CD4-positive, alpha-beta T cell treated with Interleukin-6 at 100 ng/mL for 8 hours (primary cell): ENCODE results near the gene GRIP1.

Experiments
- DNase-seq: peaks from one replicate; pipeline ENCODE4 v3.0.0-alpha.2; 2020; ENCODE audit warnings: mixed read lengths, low spot score

GRIP1 gene

GRCh38 chr12:66453120-66453519, 225.8 kb downstream of the GRIP1 start:
- no peak for DNase-seq

- no peak for DNase-seq
Observed at GRCh38 chr12:66449531-66449930, 229.3 kb downstream of the GRIP1 start.

GRCh38 chr12:66447643-66448042, 231.2 kb downstream of the GRIP1 start:
- no peak for DNase-seq

GRCh38 chr12:66446276-66446675, 232.6 kb downstream of the GRIP1 start:
- no peak for DNase-seq

- no peak for DNase-seq
Observed at GRCh38 chr12:66441905-66442559, 236.8 kb downstream of the GRIP1 start.

GRCh38 chr12:66438601-66439000, 240.3 kb downstream of the GRIP1 start:
- DNase-seq = no peak

GRCh38 chr12:66430106-66430505, 248.8 kb downstream of the GRIP1 start:
- DNase-seq = no peak

- no peak for DNase-seq
Observed at GRCh38 chr12:66428870-66429269, 250.0 kb downstream of the GRIP1 start.

- no peak for DNase-seq
Observed at GRCh38 chr12:66428261-66428660, 250.6 kb downstream of the GRIP1 start.

GRCh38 chr12:66426696-66427095, 252.2 kb downstream of the GRIP1 start:
- no peak for DNase-seq

GRCh38 chr12:66423266-66423665, 255.6 kb downstream of the GRIP1 start:
- no peak for DNase-seq

GRCh38 chr12:66418908-66419307, 260.0 kb downstream of the GRIP1 start:
- DNase-seq = no peak

GRCh38 chr12:66417217-66417616, 261.7 kb downstream of the GRIP1 start:
- no peak for DNase-seq

GRCh38 chr12:66409195-66409871, 269.5 kb downstream of the GRIP1 start:
- DNase-seq = peak; percentile 59

GRCh38 chr12:66405395-66405794, 273.5 kb downstream of the GRIP1 start:
- DNase-seq = no peak

- DNase-seq = no peak
Observed at GRCh38 chr12:66403746-66404145, 275.1 kb downstream of the GRIP1 start.

GRCh38 chr12:66399911-66400306, 279.0 kb downstream of the GRIP1 start:
- DNase-seq = no peak

- no peak for DNase-seq
Observed at GRCh38 chr12:66398931-66399910, 279.7 kb downstream of the GRIP1 start.

- no peak for DNase-seq
Observed at GRCh38 chr12:66397574-66398290, 281.1 kb downstream of the GRIP1 start.

- peak; percentile 19 for DNase-seq
Observed at GRCh38 chr12:66393890-66394289, 285.0 kb downstream of the GRIP1 start.

GRCh38 chr12:66392266-66392915, 286.5 kb downstream of the GRIP1 start:
- DNase-seq = no peak
